Measurements from ENCODE around the gene MED25. TPM values are rescaled to one million over a fixed set of nuclear protein-coding genes. Genes with fewer than 3 reads are reported as not detected.

Gene MED25
- total RNA-seq, 5 donors from 2014 or later (not counting 1 experiment from before 2014, with no cell fraction given): 46.0 to 64.1 (median 57.6) TPM

DNA sequence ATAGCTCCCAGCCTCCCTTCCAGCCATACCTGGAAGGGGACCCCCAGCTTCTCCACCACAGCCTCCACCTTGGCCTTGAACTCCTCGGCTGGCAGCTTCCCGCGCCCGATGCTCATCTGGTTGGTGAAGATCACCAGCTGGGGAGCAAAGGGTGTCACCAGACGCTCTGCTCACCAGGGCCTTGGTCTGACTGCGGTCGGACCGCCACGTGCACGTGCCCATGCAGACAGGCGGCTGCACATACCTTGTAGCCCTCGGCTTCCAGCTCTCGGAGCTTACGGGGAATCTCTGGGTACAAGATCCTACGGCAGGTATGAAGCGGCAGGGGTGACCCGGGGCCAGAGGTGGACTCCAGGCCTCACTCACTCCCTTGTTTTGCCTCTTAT, 45.8 kb downstream of the MED25 start:
- Histone ChIP-seq H3K9me3 (no peaks in the 10 kb centered on the region), H3K4me3 (ENCODE audit: control insufficient read depth in 1 of 2, extremely low read depth in 1 of 2, low read length in 1 of 2) (no peak overlapping the region), H3K27ac (ENCODE audit: low read length) (no peak overlapping the region), H3K36me3 (ENCODE audit: control insufficient read depth in 2 of 2, extremely low read depth in 1 of 2, insufficient read depth in 1 of 2, low read length in 1 of 2) (peaks cover 11 to 52% of the 10 kb centered on the region in 2 donors), H3K4me1 (ENCODE audit: control insufficient read depth in 1 of 2, extremely low read depth in 1 of 2, insufficient read depth in 2 of 2, low read length in 2 of 2) (peaks cover 11 to 48% of the 10 kb centered on the region in 2 experiments), H3K27me3 (replicated peaks in 1 of 2; ENCODE audit: control insufficient read depth in 2 of 2, extremely low read depth in 1 of 2, insufficient read depth in 2 of 2, low read length in 1 of 2) (no peaks in the 10 kb centered on the region)
- Mint-ChIP-seq H3K4me1 (peaks cover 30 to 48% (median 48%) of the 10 kb centered on the region in 3 donors), H3K27ac (no peak overlapping the region), H3K27me3 (no peaks in the 10 kb centered on the region), H3K4me3 (peak overlapping the region in 1 of 3 donors; percentile 37), H3K9me3 (no peaks in the 10 kb centered on the region), H3K36me3 (peaks cover 26% of the 10 kb centered on the region)
- ChIA-PET POLR2A (no interaction called here), CTCF (interaction anchor here in 1 of 2 donors (0.7 kb wide), 1 partner anchor 147 kb away, joined by 3 read pairs; no protein-coding TSS in a partner anchor)
- DNase-seq (no peak), ATAC-seq (replicated peaks in 1 of 4) (no peak)
- WGBS (ENCODE audit: insufficient coverage): 98% methylated on average over 15 of the region's 17 CpGs

DNA sequence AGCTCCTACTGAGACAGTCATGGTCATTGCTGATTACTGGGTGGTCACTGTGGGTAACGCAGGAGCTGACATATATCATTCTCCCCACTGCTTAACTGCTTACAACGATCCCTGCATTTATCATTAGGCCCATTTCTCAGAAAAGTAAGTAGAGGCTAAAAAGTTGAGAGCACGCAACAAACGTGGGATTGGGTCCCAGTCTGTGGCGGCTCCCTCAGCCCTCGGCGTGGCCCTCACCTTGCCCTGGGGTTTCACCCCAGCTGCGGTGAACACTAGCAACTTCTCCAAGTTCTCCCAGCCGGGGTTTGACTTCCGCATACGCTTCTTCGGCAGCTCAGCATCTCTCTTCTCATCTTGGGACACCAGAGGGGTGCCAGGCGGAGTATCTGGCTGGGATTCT, 46.8 kb downstream of the MED25 start:
- Histone ChIP-seq H3K27ac (ENCODE audit: low read length) (no peak overlapping the region), H3K4me1 (ENCODE audit: control insufficient read depth in 1 of 2, extremely low read depth in 1 of 2, insufficient read depth in 2 of 2, low read length in 2 of 2) (peaks cover 13 to 53% of the 10 kb centered on the region in 2 experiments), H3K4me3 (ENCODE audit: control insufficient read depth in 1 of 2, extremely low read depth in 1 of 2, low read length in 1 of 2) (no peak overlapping the region), H3K9me3 (no peaks in the 10 kb centered on the region), H3K27me3 (replicated peaks in 1 of 2; ENCODE audit: control insufficient read depth in 2 of 2, extremely low read depth in 1 of 2, insufficient read depth in 2 of 2, low read length in 1 of 2) (no peaks in the 10 kb centered on the region), H3K36me3 (ENCODE audit: control insufficient read depth in 2 of 2, extremely low read depth in 1 of 2, insufficient read depth in 1 of 2, low read length in 1 of 2) (peaks cover 11 to 46% of the 10 kb centered on the region in 2 donors)
- Mint-ChIP-seq H3K4me1 (peaks cover 30 to 48% (median 48%) of the 10 kb centered on the region in 3 donors), H3K36me3 (peaks cover 24% of the 10 kb centered on the region), H3K27ac (no peak overlapping the region), H3K4me3 (no peak overlapping the region), H3K9me3 (no peaks in the 10 kb centered on the region), H3K27me3 (no peaks in the 10 kb centered on the region)
- POLR2A ChIA-PET: interaction anchor here in 1 of 2 donors (0.6 to 0.7 kb wide), 2 partner anchors 73 to 314 kb away, joined by 4 to 8 read pairs; no protein-coding TSS in a partner anchor
- WGBS (ENCODE audit: insufficient coverage): 94% methylated on average over 9 of the region's 13 CpGs
- DNase-seq: no peak
- CTCF ChIA-PET: no interaction called here
- no peak for ATAC-seq (replicated peaks in 1 of 4)

GRCh38 chr19:49866933-49867782, 49.1 kb downstream of the MED25 start, which contains the start of gene PNKP:
Gene PNKP (minus strand): TSS chr19:49867576. CDS start chr19:49867204, 372 bp downstream.
- no peak within 1 kb of the TSS for H3K4me3 Mint-ChIP-seq
- H3K9me3 Mint-ChIP-seq: no peaks in the 10 kb centered on the region
- H3K4me1 Mint-ChIP-seq: peaks cover 39 to 59% (median 58%) of the 10 kb centered on the region in 3 donors
- ChIA-PET CTCF (interaction anchor here in 1 of 2 donors (0.6 to 1.0 kb wide), 3 partner anchors 9 to 288 kb away, joined by 3 to 5 read pairs (median 3); partner anchors contain the start of gene FUZ), POLR2A (interaction anchor here in 1 of 2 donors (0.6 to 1.6 kb wide), 6 partner anchors 10 to 1503 kb away, joined by 3 to 6 read pairs (median 4); partner anchors contain the start of genes AKT1S1, MED25, SYNGR4 and TBC1D17)
- H3K4me3 ChIP-seq (ENCODE audit: control insufficient read depth in 1 of 2, extremely low read depth in 1 of 2, low read length in 1 of 2): peak within 1 kb of the TSS; percentile 83 to 90
- H3K9me3 ChIP-seq: no peaks in the 10 kb centered on the region
- DNase-seq: peak; percentile 71 to 91 (median 82)
- WGBS (ENCODE audit: insufficient coverage): under 1% methylated on average over 64 of the region's 65 CpGs
- peaks cover 15% of the 10 kb centered on the region for H3K36me3 Mint-ChIP-seq
- H3K27me3 ChIP-seq (replicated peaks in 1 of 2; ENCODE audit: control insufficient read depth in 2 of 2, extremely low read depth in 1 of 2, insufficient read depth in 2 of 2, low read length in 1 of 2): no peaks in the 10 kb centered on the region
- peaks cover 13 to 64% of the 10 kb centered on the region in 2 experiments for H3K4me1 ChIP-seq (ENCODE audit: control insufficient read depth in 1 of 2, extremely low read depth in 1 of 2, insufficient read depth in 2 of 2, low read length in 2 of 2)
- peak within 1 kb of the TSS; percentile 91 for H3K27ac ChIP-seq (ENCODE audit: low read length)
- no peaks in the 10 kb centered on the region for H3K27me3 Mint-ChIP-seq
- H3K27ac Mint-ChIP-seq: no peak within 1 kb of the TSS
- peaks cover 4 to 29% of the 10 kb centered on the region in 2 donors for H3K36me3 ChIP-seq (ENCODE audit: control insufficient read depth in 2 of 2, extremely low read depth in 1 of 2, insufficient read depth in 1 of 2, low read length in 1 of 2)
- ATAC-seq (replicated peaks in 1 of 4): peak; percentile 55 to 64 (median 60)

DNA sequence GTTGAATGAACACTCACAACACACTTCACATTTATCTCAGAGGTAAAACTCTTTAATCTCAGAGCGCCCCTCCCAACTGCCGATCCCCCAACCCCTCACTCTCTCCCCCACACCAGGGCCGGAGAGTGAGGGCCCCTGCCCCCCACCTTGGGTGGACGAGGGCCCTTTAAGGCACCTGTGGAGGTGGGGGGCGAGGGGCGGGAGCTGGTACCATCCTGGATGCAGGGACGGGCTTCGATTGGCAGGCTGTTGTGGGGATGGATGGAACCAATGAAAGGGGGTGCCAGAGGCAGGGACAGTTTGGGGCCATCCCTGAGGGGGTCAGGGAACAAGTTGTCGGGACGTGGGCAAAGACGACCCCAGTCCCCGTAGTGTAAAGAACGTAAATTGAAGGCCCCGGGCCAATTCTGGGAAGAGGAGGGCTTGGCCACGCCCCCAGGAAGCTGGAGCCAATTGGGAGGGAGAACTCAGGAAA, 51.0 kb downstream of the MED25 start:
- DNase-seq (no peak), ATAC-seq (replicated peaks in 1 of 4) (peak; percentile 1 to 3 (median 2))
- Histone ChIP-seq H3K4me3 (ENCODE audit: control insufficient read depth in 1 of 2, extremely low read depth in 1 of 2, low read length in 1 of 2) (peak overlapping the region; percentile 64 to 69), H3K27me3 (replicated peaks in 1 of 2; ENCODE audit: control insufficient read depth in 2 of 2, extremely low read depth in 1 of 2, insufficient read depth in 2 of 2, low read length in 1 of 2) (no peaks in the 10 kb centered on the region), H3K27ac (ENCODE audit: low read length) (peak overlapping the region; percentile 79), H3K36me3 (ENCODE audit: control insufficient read depth in 2 of 2, extremely low read depth in 1 of 2, insufficient read depth in 1 of 2, low read length in 1 of 2) (peaks cover 4 to 16% of the 10 kb centered on the region in 2 donors), H3K4me1 (ENCODE audit: control insufficient read depth in 1 of 2, extremely low read depth in 1 of 2, insufficient read depth in 2 of 2, low read length in 2 of 2) (peaks cover 13 to 58% of the 10 kb centered on the region in 2 experiments), H3K9me3 (no peaks in the 10 kb centered on the region)
- H3K27ac Mint-ChIP-seq: no peak overlapping the region
- no peak overlapping the region for H3K4me3 Mint-ChIP-seq
- ChIA-PET CTCF (interaction anchor here in 1 of 2 donors (0.6 to 0.9 kb wide), 3 partner anchors 18 to 310 kb away, joined by 3 to 5 read pairs (median 4); partner anchors contain the start of genes AP2A1 and PTOV1), POLR2A (interaction anchor here (0.6 to 1.6 kb wide), 11 partner anchors 8 to 1511 kb away, joined by 3 to 12 read pairs (median 4); partner anchors contain the start of genes AKT1S1 (in 1 of the 2), AP2A1 (in 1 of the 2), IL4I1 (in 1 of the 2) and MED25 (in 1 of the 2))
- H3K9me3 Mint-ChIP-seq: no peaks in the 10 kb centered on the region
- WGBS (ENCODE audit: insufficient coverage): 1% methylated on average over 11 of the region's 15 CpGs
- H3K27me3 Mint-ChIP-seq: no peaks in the 10 kb centered on the region
- peaks cover 39 to 57% (median 56%) of the 10 kb centered on the region in 3 donors for H3K4me1 Mint-ChIP-seq
- peaks cover 9% of the 10 kb centered on the region for H3K36me3 Mint-ChIP-seq

DNA sequence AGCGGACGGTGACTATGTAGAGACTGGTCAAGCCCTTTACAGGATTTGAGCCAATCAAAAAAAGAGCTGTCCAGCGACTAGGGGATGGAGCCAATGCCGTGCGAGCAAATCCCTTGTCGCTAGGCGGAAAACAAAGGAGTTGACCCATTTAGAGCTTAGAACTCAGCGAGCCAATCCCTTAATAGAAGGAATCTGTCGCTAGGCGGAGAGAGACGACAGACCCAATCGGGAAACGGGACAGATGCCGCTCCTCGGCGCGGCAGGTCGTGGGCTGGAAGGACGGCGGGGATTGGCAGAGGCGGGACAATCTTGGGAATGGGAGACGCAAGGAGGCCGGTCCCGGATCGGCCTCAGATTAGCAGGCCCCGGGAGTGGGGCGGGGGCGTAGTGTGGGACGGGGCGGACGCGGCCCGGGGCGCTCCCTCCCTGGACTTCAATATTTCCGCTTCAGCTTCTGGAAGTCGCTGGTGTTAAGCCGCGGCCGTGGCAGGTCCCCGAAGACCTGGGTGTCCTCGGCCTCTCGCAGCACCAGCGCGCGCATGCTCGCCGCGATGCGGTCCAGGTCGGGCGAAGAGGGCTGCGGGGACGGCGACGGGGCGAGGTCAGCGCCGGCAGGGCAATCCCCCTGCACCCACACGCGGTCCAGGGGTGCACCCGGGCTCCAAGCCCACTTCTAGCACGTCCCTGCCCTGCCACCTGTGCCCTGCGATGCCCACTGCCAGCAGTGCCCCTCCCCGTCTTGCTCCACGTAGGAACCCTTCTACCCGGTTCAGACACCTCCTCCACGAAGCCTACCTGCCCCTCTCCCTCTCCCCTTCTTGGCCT, 51.6 kb downstream of the MED25 start:
- peak; percentile 75 to 81 (median 80) for ATAC-seq (replicated peaks in 1 of 4)
- Mint-ChIP-seq H3K9me3 (no peaks in the 10 kb centered on the region), H3K36me3 (peaks cover 2% of the 10 kb centered on the region), H3K4me1 (peaks cover 39 to 53% (median 51%) of the 10 kb centered on the region in 3 donors), H3K4me3 (no peak overlapping the region), H3K27me3 (no peaks in the 10 kb centered on the region), H3K27ac (peak overlapping the region; percentile 83 to 86)
- ChIA-PET POLR2A (interaction anchor here (0.6 to 1.0 kb wide), 10 partner anchors 16 to 1511 kb away, joined by 3 to 12 read pairs (median 4); partner anchors contain the start of genes AP2A1 (in 1 of the 2), IL4I1 (in 1 of the 2), MED25 (in 1 of the 2) and PTOV1 (in 1 of the 2)), CTCF (interaction anchor here (0.6 to 0.9 kb wide), 5 partner anchors 17 to 311 kb away, joined by 3 to 5 read pairs (median 4); partner anchors contain the start of genes AP2A1 (in 1 of the 2) and PTOV1 (in 1 of the 2))
- peak; percentile 77 to 95 (median 84) for DNase-seq
- under 1% methylated on average over 67 of the region's 67 CpGs for WGBS (ENCODE audit: insufficient coverage)
- H3K27me3 ChIP-seq (replicated peaks in 1 of 2; ENCODE audit: control insufficient read depth in 2 of 2, extremely low read depth in 1 of 2, insufficient read depth in 2 of 2, low read length in 1 of 2): no peaks in the 10 kb centered on the region
- peak overlapping the region; percentile 64 to 69 for H3K4me3 ChIP-seq (ENCODE audit: control insufficient read depth in 1 of 2, extremely low read depth in 1 of 2, low read length in 1 of 2)
- H3K4me1 ChIP-seq (ENCODE audit: control insufficient read depth in 1 of 2, extremely low read depth in 1 of 2, insufficient read depth in 2 of 2, low read length in 2 of 2): peaks cover 13 to 54% of the 10 kb centered on the region in 2 experiments
- peaks cover 0 to 9% of the 10 kb centered on the region in 2 donors for H3K36me3 ChIP-seq (ENCODE audit: control insufficient read depth in 2 of 2, extremely low read depth in 1 of 2, insufficient read depth in 1 of 2, low read length in 1 of 2)
- peak overlapping the region; percentile 79 for H3K27ac ChIP-seq (ENCODE audit: low read length)
- no peaks in the 10 kb centered on the region for H3K9me3 ChIP-seq

All from T-cell (primary cell).